GM19463 (cell line): Measurements from ENCODE around the gene CHST7.

Experiments
- ATAC-seq: cut with Tn5 transposase; IDR thresholded peaks from one replicate; pipeline ENCODE4 v1.9.1; 2021; ENCODE audit warnings: mild to moderate bottlenecking, moderate library complexity; ENCODE audit not compliant: unreplicated experiment

The CHST7 gene

DNA sequence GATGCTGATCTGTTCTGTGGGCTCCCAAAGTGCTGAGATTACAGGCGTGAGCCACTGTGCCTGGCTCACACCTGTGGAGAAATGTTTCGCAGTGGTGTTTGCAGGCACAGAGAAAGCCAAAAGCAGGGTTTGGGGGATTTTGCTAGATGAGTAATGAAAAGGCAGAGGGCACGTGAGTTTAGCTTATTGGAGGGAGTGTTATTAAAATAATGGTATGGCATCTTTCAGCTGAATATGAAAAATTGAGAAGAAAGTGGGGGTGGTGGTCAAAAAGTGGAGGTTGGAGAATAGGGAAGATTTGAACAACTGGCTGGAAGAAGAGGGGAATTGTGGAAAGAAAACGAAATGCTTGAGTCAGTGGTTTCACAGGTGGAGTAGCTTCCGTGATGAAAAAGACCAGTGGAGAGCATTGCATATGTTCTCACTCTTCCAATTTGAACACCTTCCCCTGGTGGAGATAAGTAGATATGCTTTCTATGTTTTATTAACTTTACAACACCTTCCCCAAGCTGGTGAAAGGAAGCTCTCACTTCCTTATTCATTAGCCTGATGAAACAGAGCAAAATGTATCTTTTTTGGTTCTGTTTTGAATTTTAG is 1.1 kb upstream of the CHST7 start:
- ATAC-seq = peak; percentile 31

DNA sequence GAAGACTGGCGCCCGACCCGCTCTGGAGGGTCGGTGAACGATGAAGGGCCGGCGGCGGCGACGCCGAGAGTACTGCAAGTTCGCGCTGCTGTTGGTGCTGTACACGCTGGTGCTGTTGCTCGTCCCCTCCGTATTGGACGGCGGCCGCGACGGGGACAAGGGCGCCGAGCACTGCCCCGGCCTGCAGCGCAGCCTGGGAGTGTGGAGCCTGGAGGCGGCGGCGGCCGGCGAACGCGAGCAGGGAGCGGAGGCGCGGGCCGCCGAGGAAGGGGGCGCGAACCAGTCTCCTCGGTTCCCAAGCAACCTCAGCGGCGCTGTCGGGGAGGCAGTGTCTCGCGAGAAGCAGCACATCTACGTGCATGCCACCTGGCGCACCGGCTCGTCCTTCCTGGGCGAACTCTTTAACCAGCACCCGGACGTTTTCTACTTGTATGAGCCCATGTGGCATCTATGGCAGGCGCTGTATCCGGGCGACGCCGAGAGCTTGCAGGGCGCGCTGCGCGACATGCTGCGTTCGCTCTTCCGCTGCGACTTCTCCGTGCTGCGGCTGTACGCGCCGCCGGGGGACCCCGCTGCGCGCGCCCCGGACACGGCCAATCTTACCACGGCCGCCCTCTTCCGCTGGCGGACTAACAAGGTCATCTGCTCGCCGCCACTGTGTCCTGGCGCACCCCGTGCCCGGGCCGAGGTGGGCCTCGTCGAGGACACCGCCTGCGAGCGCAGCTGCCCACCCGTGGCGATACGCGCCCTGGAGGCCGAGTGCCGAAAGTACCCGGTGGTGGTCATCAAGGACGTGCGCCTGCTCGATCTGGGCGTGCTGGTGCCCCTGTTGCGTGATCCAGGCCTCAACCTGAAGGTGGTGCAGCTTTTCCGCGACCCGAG is 568 bp downstream of the CHST7 start:
- ATAC-seq = peak; percentile 26

DNA sequence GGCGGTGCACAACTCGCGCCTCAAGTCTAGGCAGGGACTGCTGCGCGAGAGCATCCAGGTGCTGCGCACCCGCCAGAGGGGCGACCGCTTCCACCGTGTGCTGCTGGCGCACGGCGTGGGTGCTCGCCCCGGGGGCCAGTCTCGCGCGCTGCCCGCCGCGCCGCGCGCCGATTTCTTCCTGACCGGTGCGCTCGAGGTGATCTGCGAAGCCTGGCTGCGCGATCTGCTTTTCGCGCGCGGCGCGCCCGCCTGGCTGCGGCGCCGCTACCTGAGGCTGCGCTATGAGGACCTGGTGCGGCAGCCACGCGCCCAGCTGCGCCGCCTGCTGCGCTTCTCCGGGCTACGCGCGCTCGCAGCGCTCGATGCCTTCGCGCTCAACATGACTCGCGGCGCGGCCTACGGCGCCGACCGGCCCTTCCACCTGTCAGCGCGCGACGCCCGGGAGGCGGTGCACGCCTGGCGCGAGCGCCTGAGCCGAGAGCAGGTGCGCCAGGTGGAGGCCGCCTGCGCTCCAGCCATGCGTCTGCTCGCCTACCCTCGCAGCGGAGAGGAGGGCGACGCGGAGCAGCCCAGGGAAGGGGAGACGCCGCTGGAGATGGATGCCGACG is 1.3 kb downstream of the CHST7 start:
- ATAC-seq = peak; percentile 2

DNA sequence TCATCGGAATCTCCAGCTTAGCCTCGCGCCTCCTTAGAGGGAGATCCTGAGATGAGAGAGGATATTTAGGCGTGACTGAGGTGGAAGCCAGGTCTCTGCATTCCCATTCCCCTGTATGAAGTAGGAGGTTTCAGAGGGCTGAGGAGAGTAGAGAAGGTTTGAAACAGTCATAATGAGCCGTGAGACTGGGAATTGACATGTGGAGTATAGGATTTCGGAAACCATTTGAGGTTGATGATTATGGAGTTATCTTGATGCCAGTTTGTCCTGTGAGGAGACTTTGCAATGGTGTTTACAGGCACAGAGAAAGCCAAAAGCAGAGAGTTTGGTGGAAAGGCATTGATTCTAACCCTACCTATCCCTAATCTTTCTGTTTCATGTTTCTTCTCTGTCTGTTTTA is 2.0 kb downstream of the CHST7 start:
- ATAC-seq = no peak

DNA sequence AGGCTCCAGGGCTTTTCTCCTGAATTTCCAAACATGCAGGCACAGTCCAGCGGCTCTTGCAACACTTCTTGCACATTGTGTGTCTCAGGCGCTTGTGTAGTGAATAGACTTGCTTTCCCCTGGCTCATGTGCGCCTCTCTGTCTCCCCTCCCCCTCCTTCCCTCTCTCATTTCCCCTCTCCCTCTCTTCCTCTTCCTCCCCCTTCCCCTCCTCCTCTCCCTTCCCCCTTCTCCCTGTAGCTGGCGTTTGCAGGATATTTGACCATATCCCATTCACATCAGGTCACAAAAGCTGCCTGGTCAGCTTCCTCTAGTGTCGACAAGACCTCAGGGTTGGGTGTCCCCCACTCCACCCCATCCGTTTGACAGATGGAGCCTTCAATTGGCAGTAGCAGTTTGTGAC is 2.4 kb downstream of the CHST7 start:
- ATAC-seq = no peak

DNA sequence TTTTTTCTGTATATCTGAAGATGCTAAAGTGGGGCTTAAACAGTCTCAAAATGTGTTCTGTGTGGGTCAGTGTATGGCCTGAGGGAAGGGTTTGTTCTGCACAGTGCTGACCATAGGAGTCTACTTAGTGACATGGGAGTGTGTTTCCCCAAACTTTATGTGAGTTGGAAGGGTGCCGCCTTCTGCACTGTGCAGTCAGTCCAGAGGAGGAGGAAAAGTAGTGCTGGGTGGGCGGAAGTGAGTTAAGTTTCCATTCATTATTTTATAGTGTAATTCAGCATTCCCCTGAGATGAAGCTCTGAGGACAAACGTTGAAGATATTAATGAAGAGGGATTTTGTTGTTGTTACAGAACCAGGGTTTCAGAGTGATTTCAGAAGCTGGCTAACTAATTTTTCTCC is 2.9 kb downstream of the CHST7 start:
- ATAC-seq = no peak

DNA sequence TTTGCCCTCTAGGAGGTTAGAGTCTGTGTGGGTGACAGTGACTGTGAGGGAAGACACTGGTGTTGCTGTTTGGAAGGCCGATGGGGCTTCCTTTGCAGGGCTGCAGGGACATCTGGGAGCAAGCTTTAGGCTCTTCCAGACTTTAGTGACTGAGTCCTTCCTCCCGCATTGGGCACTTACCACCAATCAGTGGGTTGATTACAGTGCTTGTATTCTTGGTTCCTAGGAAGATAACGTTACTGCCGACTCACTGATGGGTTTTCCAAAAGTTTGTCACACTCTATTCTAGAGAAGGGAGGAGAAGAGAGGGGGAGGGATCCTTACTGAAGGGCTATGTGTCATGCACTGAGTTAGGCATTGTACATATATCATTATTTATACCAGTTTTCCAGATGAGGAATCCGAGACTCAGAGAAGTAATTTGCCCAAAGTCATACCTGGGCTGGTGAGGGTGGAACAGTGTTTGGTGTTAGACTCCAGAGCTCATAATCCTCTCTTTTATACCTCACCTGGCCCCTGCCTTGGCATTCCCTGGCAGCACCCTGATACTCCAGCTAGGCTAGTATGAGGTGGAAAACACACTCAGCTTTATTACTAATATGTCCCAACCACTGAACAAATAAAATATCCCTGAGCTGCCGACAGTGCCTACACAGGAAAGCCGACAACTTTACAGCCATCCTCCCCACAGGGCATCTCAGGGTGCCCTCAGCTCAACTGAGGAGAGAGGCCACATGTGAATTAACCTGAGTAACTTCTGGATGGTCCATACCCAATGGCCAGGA is 3.8 kb downstream of the CHST7 start:
- ATAC-seq = no peak

DNA sequence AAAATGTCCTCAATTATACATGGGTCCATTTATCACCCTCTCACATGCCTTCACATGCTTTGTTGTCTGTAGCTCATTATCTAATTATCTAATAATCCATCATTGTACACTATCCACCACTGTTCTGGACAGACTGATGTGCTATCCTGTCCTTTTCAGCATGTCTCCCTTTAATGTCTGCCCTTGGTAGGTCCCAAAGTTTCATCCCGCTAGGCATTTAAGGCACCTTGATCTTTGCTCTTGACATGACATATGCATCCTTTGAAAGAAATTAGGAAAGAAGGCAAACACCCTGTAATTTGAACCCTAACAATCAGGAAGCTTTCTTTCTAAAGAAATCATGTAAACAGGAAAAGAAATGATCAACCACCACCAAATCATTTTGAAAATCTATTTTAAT is 5.7 kb downstream of the CHST7 start:
- no peak for ATAC-seq

DNA sequence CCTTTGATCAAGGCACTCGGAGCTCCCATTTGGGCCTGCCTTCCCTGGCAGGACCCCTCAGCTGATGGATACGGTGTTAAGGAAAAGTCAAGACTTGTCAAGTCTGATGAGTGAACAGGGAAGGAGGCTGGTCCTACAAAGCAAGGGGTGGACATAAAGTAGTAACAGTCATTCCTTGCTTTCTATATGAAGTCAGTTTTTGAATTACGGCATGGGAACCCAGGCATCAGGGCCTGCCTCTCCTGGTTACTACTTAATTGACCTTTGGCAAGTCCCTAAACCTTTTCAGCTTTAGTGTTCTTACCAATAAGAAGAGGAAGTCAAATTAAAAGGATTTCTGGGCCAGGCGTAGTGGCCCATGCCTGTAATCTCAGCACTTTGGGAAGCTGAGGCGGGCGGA is 7.0 kb downstream of the CHST7 start:
- ATAC-seq = no peak

DNA sequence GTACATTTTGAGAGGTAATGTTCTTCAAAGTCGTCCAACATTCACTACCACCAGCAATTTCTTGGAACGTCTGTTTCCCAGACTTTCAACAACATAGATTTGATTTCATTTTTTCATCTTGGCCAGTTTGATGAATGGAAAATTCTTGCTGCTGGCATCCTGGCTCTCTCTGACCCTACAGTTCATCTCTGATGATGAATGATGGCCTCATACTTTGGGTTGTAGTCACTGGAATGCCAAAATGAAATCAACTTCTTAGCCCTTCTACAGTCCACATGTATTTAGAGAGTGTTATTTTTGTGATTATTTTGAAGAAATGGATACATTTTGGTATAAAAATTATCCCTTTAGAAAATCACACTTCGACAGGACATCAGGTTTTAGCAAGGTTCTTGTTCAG is 8.8 kb downstream of the CHST7 start:
- ATAC-seq = no peak

DNA sequence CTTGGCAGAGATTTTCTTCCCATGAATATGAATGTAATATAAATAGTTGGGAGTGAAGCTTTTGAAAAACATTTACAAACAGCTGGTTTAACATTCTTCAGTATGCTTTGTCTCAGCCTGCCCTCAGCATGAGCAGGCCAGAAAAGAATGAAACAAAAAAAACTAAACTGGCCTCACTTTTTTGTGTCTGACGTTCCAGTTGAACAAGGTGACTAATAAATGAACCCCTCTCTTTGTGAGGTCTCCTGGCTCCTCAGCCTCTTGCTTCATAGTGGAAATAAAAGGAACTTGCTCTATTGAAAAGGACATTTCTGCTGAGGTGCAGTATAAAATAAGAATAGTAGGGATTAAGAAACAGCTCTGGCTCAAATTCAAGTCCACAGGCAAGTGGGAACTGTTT is 9.4 kb downstream of the CHST7 start:
- no peak for ATAC-seq

DNA sequence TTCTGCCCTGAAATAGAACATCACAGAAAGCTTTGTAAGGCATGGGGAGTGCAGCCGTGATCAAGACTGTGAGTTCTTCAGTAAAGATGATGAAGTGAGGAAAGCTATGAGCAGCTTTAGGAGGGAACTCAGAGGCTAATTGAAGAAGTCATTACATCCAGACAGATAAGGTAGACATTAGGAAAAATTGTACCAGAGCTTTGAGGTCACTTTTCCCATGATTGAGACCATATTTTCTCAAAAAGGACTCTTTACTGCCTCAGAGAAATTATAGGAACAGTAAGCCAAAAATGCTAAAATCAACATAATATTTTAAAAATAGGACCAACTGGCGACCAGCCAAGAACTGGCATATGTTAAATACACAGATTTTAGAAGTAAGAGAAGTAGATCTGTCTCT is 11.2 kb downstream of the CHST7 start:
- ATAC-seq = no peak

DNA sequence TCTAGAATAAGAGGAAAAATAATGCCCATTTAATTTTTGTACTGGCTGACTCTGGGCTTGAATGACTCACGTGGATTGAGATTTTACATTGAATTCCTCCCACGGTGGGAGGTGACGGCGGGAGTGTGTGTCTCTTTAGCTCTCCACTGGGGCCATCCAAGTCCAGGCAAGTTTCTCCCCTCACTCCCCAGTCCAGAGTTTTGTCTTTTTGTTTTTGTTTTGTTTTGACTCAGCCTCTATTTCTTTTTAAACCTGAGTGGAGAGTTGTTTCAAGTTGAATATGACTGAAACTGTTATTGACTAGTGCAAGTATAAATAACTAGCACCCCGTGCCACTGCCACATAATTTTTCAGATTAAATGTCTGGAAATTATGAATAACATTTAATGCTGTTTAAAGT is 13.6 kb downstream of the CHST7 start:
- peak; percentile 81 for ATAC-seq

DNA sequence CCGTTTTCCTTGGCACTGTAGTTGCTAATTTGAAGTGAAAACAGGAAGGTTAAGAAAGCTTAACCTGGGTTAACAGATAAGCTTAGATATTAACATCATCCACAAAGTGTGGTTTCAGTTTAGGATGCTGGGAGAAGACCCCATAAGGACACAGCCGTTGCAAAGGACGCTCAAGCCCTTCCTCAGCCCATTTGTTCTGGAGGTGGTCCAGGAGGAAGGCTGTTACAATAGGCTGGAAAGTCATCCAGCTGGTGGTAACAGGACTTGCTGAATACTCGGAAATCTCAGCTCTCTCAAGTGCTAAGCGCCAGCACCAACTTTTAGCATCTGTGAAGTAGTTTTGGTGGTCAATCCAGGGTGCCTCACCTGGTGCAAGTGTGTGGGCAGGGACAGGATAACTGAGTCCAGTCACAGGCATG is 14.2 kb downstream of the CHST7 start:
- ATAC-seq = no peak

DNA sequence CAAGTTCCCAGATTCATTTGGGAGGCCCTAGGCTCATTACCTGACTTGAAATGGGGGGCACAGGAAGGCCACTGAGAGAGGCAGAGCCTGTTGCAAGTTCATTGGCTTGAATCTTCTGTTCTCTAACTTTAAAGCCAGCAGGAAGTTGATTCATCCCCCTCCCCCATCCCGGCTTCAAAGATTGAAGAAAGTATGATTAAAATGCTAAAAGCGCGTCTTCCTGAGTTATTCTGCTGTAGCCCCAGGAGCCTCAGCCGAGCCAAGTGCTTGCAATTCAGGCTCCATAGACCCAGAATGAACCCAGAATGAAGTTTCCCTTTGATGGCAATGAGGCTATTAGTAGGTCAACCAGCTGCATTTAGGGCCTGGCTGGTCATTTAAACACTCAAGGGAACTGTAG is 14.7 kb downstream of the CHST7 start:
- ATAC-seq = no peak

DNA sequence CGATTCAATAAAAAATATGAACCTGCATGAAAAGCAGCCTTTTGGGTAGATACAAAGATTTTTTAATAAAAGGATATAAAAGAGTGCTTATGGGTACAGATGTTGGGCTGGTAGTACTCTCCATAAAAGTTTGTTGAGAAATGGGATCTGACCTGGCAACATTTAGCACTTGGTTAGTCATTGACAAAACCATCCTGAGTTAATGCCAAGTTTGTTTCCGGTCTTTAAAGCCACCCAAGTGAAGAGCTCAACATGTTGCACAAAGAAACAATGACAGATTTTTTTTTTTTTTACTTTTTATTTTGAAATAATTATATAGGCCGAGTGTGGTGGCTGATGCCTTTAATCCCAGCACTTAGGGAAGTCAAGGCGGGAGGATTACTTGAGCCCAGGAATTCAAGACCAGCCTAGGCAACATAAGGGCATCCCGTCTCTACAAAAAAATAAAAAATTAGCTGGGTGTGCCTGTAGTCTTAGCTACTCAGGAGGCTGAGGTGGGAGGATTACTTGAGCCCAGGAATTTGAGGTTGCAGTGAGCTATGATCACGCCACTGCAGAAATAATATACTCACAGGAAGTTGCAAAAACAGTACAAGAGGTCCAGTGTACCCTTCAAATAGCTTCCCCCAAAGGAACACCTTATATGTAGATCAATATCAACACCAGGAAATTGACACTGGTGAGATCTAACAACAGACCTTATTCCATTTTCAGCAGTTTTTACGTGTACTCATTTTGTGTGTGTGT is 16.6 kb downstream of the CHST7 start:
- ATAC-seq = no peak

DNA sequence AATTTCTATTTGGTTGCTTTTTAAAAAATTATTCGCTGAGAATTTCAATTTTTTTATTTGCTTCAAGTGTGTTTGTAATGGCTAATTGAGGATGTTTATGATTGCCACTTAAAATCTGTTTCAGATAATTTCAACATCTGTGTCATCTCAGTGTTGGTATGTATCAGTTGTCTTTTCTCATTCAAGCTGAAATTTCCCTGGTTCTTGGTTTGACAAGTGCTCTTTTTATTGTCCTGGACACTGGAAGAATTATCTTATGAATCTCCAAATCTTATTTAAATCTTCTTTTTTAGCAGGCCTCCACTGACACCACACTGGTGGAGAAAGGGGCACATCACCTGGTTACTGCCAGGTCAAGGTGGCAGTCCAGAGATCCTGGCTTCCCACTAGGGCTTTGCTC is 21.5 kb downstream of the CHST7 start:
- no peak for ATAC-seq

DNA sequence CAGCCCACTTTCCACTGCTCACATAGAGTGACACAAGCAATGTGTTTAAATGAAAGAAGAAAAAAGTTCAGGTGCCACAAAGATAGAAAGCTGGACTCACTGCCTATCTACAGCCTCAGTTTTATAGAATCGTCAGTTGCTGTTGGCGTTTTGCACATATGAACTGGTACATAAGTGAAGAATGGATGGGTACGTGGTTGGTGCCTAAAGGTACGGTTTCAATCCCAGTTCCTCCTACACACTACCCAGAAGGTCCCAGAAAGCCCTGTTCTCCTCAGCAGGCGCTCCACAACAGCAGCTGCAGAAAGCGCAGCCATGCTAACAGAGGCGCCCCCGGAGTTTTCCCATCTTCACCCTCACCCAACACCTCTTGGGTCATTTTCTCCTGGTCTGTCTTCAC is 23.6 kb downstream of the CHST7 start:
- no peak for ATAC-seq

DNA sequence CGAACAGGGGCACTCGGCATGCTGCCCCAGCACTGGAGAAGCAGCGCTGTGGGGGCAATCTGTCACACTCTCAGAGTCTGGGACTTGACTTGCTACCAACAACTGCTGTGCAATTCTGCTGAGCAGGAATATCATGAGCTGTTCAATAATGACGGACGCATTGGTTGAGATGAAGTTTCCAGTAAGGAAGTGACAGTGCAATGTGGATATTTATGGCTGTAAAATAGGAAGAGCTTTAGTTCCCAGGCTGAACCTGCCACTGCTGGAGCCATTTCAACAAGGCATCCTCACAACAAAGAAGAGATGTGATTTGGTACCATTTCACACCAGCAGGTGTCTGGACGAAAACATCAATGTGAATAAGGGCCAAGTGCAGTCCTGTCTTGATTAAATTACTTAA is 24.2 kb downstream of the CHST7 start:
- ATAC-seq = no peak

DNA sequence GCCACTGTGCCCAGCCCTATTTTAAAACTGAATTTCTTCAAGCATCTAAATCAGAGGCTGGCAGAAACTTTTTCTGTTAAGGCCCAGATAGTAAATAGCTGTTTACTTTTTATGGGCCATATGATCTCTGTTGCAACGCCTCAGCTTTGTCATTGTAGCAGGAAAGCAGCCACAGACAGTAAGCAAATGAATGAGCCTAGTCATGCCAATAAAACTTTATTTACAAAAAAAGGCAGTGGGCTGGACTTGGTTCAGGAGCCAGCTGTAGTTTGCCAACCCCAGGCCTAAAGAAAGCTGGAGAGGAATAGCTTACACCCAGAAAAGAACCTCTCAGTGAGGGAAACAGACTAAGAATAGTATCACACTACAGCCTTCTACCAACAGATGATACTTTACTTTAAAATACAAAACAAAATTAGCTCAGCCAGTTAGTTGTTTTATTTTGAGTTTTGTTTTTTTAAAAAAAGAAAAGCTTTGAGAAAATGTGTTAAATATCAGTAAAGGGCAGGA is 25.5 kb downstream of the CHST7 start:
- ATAC-seq = no peak

DNA sequence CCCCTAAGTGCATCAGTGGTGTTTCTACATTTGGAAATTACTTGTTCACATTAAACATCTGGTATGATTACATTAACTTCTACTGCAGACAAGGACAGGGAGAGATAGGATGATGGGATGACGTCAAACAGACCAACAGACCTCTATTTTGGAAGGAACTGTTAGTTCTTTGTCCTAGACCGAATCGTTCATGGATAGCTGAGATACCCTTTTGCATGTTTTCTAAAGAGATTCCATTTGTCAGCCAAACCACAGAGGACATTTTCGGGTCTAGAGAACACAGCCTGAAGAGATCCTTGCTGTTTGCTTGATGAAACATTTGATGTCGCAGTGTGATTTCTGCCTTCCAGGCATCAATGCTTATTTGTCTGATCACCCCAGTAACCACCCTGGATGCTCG is 27.7 kb downstream of the CHST7 start:
- ATAC-seq = no peak
